ENCODE data around the gene EBF3.

GRCh38 chr10:129953119-129954051, 10.7 kb downstream of the EBF3 start:
- TF ChIP-seq SUZ12 (IDR thresholded peaks at IDR 0.05; ENCODE audit: extremely low read depth, insufficient read depth, insufficient read length) (no peak), ZNF274 (IDR thresholded peaks at IDR 0.05; ENCODE audit: low read depth, low read length) (no peak)
